ENCODE measurements around the gene FBXO24. TPM values are rescaled to one million over a fixed set of nuclear protein-coding genes. Genes with fewer than 3 reads are reported as not detected.

FBXO24 gene
- total RNA-seq, 4 donors from 2014 or later: 0.14 to 0.79 TPM; not detected in 2

DNA sequence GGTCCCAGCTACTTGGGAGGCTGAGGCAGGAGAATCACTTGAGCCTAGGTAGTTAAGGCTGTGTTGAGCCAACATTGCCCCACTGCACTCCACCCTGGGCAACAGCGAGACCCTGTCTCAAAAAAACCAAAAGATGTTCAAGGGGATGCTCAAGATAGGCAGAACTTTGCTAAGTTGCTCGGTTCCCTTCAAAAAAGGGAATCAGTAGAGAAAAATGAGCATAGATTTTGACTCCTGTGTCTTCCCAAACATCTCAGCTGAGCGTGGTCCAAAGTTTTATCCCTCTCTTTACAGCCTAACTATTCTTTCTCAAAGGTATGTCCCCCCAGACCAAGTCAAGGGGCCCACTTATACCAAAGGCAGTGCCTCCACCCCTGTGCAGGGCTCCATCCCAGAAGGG is 33.1 kb upstream of the FBXO24 start:
- DNase-seq: no peak
- H3K4me3 ChIP-seq: no peak overlapping the region
- H3K9me3 ChIP-seq: no peaks in the 10 kb centered on the region
- H3K27ac ChIP-seq: no peak overlapping the region
- intact Hi-C loops (cut with DNase I; ENCODE audit: low total_unique reads) (loop anchor here (2.0 kb wide), 1 partner anchor 64 kb away; no protein-coding TSS in a partner anchor), in situ Hi-C loops (cut with MboI; ENCODE audit: low pct_ligation_motif_present in 1 of 4, low pct_unique_long_range_greater_than_20kb in 1 of 4, low sequenced_read_pairs in 3 of 4) (loop anchor here in 2 of 4 donors (5.0 to 10.0 kb wide), 2 partner anchors 68 to 81 kb away; partner anchors contain the start of gene NYAP1 (in 1 of the 2))
- no peaks in the 10 kb centered on the region for H3K27me3 ChIP-seq
- peaks cover 4 to 22% (median 9%) of the 10 kb centered on the region in 4 donors for H3K4me1 ChIP-seq
- peaks cover 0 to 37% (median 7%) of the 10 kb centered on the region in 4 donors for H3K36me3 ChIP-seq
- TF ChIP-seq POLR2AphosphoS5 (IDR thresholded peaks at IDR 0.05) (no peak), EP300 (IDR thresholded peaks at IDR 0.05; ENCODE audit: low read depth) (no peak), POLR2A (IDR thresholded peaks at IDR 0.05) (no peak)
- TF ChIP-seq, protein P1, sequence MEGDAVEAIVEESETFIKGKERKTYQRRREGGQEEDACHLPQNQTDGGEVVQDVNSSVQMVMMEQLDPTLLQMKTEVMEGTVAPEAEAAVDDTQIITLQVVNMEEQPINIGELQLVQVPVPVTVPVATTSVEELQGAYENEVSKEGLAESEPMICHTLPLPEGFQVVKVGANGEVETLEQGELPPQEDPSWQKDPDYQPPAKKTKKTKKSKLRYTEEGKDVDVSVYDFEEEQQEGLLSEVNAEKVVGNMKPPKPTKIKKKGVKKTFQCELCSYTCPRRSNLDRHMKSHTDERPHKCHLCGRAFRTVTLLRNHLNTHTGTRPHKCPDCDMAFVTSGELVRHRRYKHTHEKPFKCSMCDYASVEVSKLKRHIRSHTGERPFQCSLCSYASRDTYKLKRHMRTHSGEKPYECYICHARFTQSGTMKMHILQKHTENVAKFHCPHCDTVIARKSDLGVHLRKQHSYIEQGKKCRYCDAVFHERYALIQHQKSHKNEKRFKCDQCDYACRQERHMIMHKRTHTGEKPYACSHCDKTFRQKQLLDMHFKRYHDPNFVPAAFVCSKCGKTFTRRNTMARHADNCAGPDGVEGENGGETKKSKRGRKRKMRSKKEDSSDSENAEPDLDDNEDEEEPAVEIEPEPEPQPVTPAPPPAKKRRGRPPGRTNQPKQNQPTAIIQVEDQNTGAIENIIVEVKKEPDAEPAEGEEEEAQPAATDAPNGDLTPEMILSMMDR (IDR thresholded peaks at IDR 0.05): no peak
- WGBS, 2 donors (ENCODE audit: low coverage in 1 of 2): 94 to 100% methylated on average over 2 to 3 of the region's 3 CpGs

DNA sequence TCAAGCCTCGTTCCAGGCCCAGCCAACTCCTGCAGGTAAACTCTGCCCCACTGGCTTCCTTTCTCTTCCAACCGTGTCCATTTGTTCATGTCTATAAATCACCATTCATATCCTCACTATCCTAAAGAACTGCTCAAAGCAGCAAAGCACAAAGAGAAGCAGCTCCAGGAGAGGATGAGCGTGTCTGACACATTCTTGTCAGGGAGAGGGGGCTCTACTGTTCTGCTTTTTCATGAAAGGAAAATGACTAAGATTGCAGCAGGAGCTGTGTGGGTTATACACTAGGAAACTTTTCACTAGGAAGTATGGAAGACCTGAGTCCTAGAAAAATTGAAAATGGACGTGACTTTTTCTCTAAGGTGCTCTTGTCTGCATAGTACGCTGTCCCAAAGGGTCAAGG is 30.4 kb upstream of the FBXO24 start:
- Histone ChIP-seq H3K27me3 (no peaks in the 10 kb centered on the region), H3K27ac (peak overlapping the region in 3 of 4 donors; percentile 40 to 72 (median 42)), H3K36me3 (peaks cover 0 to 30% (median 5%) of the 10 kb centered on the region in 4 donors), H3K9me3 (no peaks in the 10 kb centered on the region), H3K4me3 (no peak overlapping the region), H3K4me1 (peaks cover 0 to 25% (median 7%) of the 10 kb centered on the region in 4 donors)
- TF ChIP-seq, protein P1 (IDR thresholded peaks at IDR 0.05): no peak
- no peak for TF ChIP-seq POLR2AphosphoS5 (IDR thresholded peaks at IDR 0.05)
- no peak for TF ChIP-seq EP300 (IDR thresholded peaks at IDR 0.05; ENCODE audit: low read depth)
- no peak for TF ChIP-seq POLR2A (IDR thresholded peaks at IDR 0.05)
- in situ Hi-C loops (cut with MboI; ENCODE audit: low pct_ligation_motif_present in 1 of 4, low pct_unique_long_range_greater_than_20kb in 1 of 4, low sequenced_read_pairs in 3 of 4): loop anchor here in 3 of 4 donors (5.0 to 10.0 kb wide), 3 partner anchors 71 to 83 kb away; partner anchors contain the start of genes NYAP1 (in 1 of the 3) and TSC22D4 (in 1 of the 3)
- 70 to 80% methylated on average over 3 to 5 of the region's 5 CpGs for WGBS, 2 donors (ENCODE audit: low coverage in 1 of 2)
- intact Hi-C loops (cut with DNase I; ENCODE audit: low total_unique reads): loop anchor here (2.0 kb wide), 1 partner anchor 61 kb away; no protein-coding TSS in a partner anchor
- no peak for DNase-seq

DNA sequence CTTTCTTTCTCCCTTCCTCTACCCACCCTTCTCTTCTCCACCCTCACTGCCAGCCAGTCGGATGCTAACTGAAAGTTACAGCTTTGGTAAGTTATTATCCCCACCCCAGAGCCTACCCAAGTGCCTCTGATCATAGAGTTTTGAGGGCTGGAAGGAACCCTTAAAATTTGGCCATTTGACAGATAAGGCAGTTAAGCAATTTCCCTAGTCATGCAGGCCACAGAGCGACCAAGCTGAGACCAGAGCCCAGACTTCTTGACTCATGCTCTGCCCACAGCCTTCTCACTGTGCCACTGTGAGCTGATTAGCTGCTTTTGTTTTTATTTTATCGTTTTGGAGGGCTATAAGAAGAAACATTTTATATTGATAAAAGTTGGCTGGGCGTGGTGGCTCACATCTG is 29.6 kb upstream of the FBXO24 start:
- TF ChIP-seq, protein P1 (IDR thresholded peaks at IDR 0.05): no peak
- no peak for TF ChIP-seq POLR2A (IDR thresholded peaks at IDR 0.05)
- no peak for TF ChIP-seq POLR2AphosphoS5 (IDR thresholded peaks at IDR 0.05)
- TF ChIP-seq EP300 (IDR thresholded peaks at IDR 0.05; ENCODE audit: low read depth): no peak
- H3K4me1 ChIP-seq: peaks cover 0 to 25% (median 7%) of the 10 kb centered on the region in 4 donors
- peaks cover 0 to 25% (median 5%) of the 10 kb centered on the region in 4 donors for H3K36me3 ChIP-seq
- H3K27ac ChIP-seq: no peak overlapping the region
- 61 to 65% methylated on average over 3 to 4 of the region's 4 CpGs for WGBS, 2 donors (ENCODE audit: low coverage in 1 of 2)
- H3K27me3 ChIP-seq: no peaks in the 10 kb centered on the region
- no peaks in the 10 kb centered on the region for H3K9me3 ChIP-seq
- intact Hi-C loops (cut with DNase I; ENCODE audit: low total_unique reads): no loop called here
- H3K4me3 ChIP-seq: no peak overlapping the region
- in situ Hi-C loops (cut with MboI; ENCODE audit: low pct_ligation_motif_present in 1 of 4, low pct_unique_long_range_greater_than_20kb in 1 of 4, low sequenced_read_pairs in 3 of 4): loop anchor here in 3 of 4 donors (5.0 to 10.0 kb wide), 3 partner anchors 72 to 84 kb away; partner anchors contain the start of genes NYAP1 (in 1 of the 3) and TSC22D4 (in 1 of the 3)
- DNase-seq: no peak

- WGBS, 2 donors (ENCODE audit: low coverage in 1 of 2): 59% methylated on average over 4 of the region's 4 CpGs; no CpG with 5 or more reads in 1 of the 2 donors
- Histone ChIP-seq H3K27me3 (no peaks in the 10 kb centered on the region), H3K9me3 (no peaks in the 10 kb centered on the region), H3K4me3 (no peak overlapping the region), H3K27ac (peak overlapping the region; percentile 24 to 38 (median 30)), H3K4me1 (peaks cover 0 to 24% (median 7%) of the 10 kb centered on the region in 4 donors), H3K36me3 (peaks cover 0 to 20% (median 9%) of the 10 kb centered on the region in 4 donors)
- in situ Hi-C loops (cut with MboI; ENCODE audit: low pct_ligation_motif_present in 1 of 4, low pct_unique_long_range_greater_than_20kb in 1 of 4, low sequenced_read_pairs in 3 of 4) (loop anchor here in 3 of 4 donors (5.0 to 10.0 kb wide), 3 partner anchors 74 to 87 kb away; partner anchors contain the start of genes NYAP1 (in 1 of the 3) and TSC22D4 (in 1 of the 3)), intact Hi-C loops (cut with DNase I; ENCODE audit: low total_unique reads) (no loop called here)
- DNase-seq: no peak
- TF ChIP-seq EP300 (IDR thresholded peaks at IDR 0.05; ENCODE audit: low read depth) (no peak), POLR2AphosphoS5 (IDR thresholded peaks at IDR 0.05) (no peak), POLR2A (IDR thresholded peaks at IDR 0.05) (no peak)
- TF ChIP-seq, protein P1 (IDR thresholded peaks at IDR 0.05): no peak
Measured at GRCh38 chr7:100559127-100559526, 27.0 kb upstream of the FBXO24 start.
